ENCODE results near the gene VAV2.

VAV2 gene

DNA sequence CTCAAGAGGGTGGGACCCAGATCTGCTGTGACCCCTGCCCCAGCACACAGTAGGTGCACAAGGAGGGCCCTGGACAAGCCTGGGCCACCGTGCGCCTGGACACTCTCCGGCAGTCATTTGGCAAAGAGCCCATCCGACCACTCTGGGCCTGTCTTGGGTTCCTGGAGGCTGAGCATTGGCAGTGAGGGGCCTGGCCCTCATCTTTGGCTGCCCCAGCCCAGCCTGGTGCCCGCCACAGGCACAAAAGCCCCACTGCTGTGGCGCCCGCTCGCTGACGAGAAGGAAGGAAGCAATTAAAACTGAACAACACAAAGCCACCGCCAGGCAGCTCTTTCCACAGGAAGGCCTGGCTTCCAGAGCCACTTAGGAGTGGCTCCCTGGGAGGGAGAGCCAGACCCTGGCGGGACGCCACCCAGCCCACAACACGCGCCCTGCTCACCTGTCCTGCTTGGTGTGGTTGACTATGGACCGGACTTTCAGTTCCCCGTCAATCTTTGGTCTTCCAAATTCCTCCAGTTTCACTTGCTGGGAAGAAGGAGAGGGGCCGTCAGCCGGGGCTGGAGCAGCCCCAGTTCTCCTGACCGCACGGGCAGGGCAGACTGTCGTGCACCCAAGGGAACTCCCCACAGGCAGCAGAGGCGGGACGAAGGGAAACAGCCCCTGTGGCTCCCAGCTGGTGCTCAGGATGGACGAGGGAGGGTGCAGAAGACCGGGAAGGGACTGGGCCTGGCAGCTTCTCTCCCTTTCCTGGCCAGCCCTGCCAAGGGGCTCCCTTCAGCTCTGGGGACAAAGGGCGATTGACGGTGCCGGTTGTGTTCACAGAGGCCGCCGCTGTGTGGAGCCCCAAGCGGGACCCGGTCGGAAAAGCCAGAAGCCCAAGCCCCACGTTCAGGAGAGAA is 203.1 kb downstream of the VAV2 start:
- in situ Hi-C loops (cut with HindIII; ENCODE audit: low pct_unique_long_range_greater_than_20kb, low sequenced_read_pairs) = no loop called here
- no peak for DNase-seq (ENCODE audit: low read depth in 1 of 2, low spot score in 1 of 2)
- TF ChIP-seq JUND (IDR thresholded peaks at IDR 0.05; ENCODE audit: low read depth) = no peak

GRCh38 chr9:133788045-133788818 is 203.9 kb downstream of the VAV2 start:
- no peak for DNase-seq (ENCODE audit: low read depth in 1 of 2, low spot score in 1 of 2)
- in situ Hi-C loops (cut with HindIII; ENCODE audit: low pct_unique_long_range_greater_than_20kb, low sequenced_read_pairs) = no loop called here
- no peak for TF ChIP-seq JUND (IDR thresholded peaks at IDR 0.05; ENCODE audit: low read depth)

GRCh38 chr9:133787754-133788025 is 204.4 kb downstream of the VAV2 start:
- peak; percentile 36 to 46 for DNase-seq (ENCODE audit: low read depth in 1 of 2, low spot score in 1 of 2)
- TF ChIP-seq JUND (IDR thresholded peaks at IDR 0.05; ENCODE audit: low read depth) = no peak
- in situ Hi-C loops (cut with HindIII; ENCODE audit: low pct_unique_long_range_greater_than_20kb, low sequenced_read_pairs) = no loop called here

DNA sequence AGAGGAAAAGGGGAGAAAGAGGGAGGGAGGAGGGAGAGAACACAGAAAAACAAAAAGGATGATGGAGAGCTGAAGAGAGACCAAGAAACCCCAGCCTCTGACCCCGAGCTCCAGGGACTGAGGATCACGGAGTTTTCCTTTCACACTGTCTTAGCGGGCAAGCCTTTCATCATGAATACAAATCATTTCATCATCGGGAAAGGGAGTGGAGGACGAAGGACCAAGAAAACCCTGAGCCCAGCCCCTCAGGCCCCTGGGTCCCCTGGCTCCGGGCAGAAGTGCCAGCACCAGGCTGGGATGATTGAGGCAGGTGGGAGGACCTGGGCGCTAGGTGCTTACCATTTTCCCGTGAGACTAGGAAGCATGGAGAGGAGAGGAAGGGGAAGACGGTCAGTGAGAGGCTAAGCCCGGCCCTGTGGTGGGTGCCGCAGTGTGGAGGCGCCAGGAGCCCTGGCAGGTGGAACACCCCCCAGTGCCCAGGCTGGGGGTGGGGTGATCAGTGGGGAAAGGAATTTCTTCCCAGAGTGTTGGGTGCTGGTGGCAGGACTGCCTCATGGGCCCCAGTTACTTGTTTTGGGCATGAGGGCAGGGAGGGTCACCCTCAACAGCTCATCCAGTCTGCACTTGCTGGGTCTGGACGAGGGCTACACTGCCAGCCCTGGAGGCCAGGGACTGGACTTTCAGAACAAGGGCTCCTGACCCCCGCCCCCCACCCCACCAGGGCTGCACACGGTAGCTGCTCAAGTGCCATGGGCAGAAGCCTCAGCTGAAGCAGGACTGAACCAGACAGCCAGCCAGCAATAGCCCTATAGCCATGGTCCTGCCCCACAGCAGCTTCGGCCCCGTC is 205.0 kb downstream of the VAV2 start:
- TF ChIP-seq JUND (IDR thresholded peaks at IDR 0.05; ENCODE audit: low read depth) = no peak
- no peak for DNase-seq (ENCODE audit: low read depth in 1 of 2, low spot score in 1 of 2)
- in situ Hi-C loops (cut with HindIII; ENCODE audit: low pct_unique_long_range_greater_than_20kb, low sequenced_read_pairs) = no loop called here

- TF ChIP-seq JUND (IDR thresholded peaks at IDR 0.05; ENCODE audit: low read depth) = no peak
- DNase-seq (ENCODE audit: low read depth in 1 of 2, low spot score in 1 of 2) = no peak
- in situ Hi-C loops (cut with HindIII; ENCODE audit: low pct_unique_long_range_greater_than_20kb, low sequenced_read_pairs) = no loop called here
Measured at GRCh38 chr9:133786371-133786753, 205.8 kb downstream of the VAV2 start.

DNA sequence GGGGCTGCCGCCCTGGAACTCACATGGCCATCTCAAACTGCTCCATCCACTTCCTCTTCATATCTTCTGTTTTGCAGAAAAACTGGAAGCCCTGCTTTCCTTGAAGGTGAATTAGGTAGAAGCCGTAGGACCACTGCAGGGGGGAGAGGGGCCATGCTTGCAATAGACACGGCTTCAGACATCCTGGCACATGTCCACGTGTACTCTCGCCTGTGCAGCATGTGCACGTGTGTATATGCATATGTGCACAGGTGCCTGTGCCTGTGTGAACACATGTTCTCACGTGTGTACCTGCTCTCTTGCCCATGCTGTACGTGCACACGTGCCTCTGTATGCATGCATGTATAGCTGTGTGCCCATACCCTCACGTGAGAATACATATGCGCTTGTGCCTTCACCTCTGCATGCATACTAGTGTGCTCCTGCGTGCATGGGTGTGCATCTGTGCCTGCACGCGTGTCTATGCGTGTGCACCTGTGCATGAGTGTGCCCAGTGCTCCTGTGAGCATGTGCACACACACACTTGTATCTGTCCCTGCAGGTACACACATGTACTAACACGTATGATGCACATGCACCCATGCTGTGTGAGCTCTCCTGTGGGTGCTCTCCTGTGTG is 206.3 kb downstream of the VAV2 start:
- DNase-seq (ENCODE audit: low read depth in 1 of 2, low spot score in 1 of 2) = no peak
- in situ Hi-C loops (cut with HindIII; ENCODE audit: low pct_unique_long_range_greater_than_20kb, low sequenced_read_pairs) = no loop called here

GRCh38 chr9:133784731-133785561 is 207.2 kb downstream of the VAV2 start:
- in situ Hi-C loops (cut with HindIII; ENCODE audit: low pct_unique_long_range_greater_than_20kb, low sequenced_read_pairs) = no loop called here
- TF ChIP-seq JUND (IDR thresholded peaks at IDR 0.05; ENCODE audit: low read depth) = no peak
- no peak for DNase-seq (ENCODE audit: low read depth in 1 of 2, low spot score in 1 of 2)

More for the DNA sequence above, 206.3 kb downstream of the VAV2 start:
- no peak for TF ChIP-seq JUND (IDR thresholded peaks at IDR 0.05; ENCODE audit: low read depth)

DNA sequence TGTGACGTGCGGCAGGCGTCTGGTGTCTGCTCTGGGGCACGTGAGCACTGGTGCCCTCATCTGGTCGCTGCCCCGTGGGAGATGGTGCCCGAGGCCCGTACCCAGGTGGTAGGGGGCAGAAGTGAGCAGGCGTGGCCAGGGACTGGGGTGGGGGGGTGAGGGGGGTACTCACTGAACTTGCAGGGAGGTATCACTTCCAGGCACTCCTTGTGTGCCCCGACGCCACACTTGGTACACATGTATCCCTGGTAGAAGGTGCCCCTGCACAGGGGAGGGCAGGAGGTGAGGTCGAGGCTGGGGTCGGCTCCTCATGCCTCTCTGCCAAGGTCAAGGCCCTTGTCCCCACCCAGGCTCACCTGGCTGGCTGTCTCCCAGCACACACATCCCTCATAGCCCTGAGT is 208.8 kb downstream of the VAV2 start:
- TF ChIP-seq JUND (IDR thresholded peaks at IDR 0.05; ENCODE audit: low read depth) = no peak
- in situ Hi-C loops (cut with HindIII; ENCODE audit: low pct_unique_long_range_greater_than_20kb, low sequenced_read_pairs) = no loop called here
- no peak for DNase-seq (ENCODE audit: low read depth in 1 of 2, low spot score in 1 of 2)

GRCh38 chr9:133782157-133783130 is 209.7 kb downstream of the VAV2 start:
- in situ Hi-C loops (cut with HindIII; ENCODE audit: low pct_unique_long_range_greater_than_20kb, low sequenced_read_pairs) = no loop called here
- DNase-seq (ENCODE audit: low read depth in 1 of 2, low spot score in 1 of 2) = peak; percentile 78 to 96
- TF ChIP-seq JUND (IDR thresholded peaks at IDR 0.05; ENCODE audit: low read depth) = no peak

DNA sequence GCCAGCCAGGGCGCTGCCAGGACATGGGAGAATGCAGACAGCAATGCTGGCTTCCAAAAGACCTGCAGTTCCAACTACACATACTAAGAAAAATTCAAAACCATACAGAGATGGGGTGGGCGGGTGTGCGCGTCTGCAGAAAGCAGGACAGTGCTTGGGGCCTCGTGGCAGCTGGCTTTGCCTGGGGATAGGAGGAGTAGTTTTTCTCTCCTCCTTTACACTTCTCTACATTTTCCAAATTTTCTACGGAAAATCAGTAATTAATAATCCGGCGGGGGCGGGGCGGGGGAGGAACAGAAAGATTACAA is 210.3 kb downstream of the VAV2 start:
- no peak for TF ChIP-seq JUND (IDR thresholded peaks at IDR 0.05; ENCODE audit: low read depth)
- in situ Hi-C loops (cut with HindIII; ENCODE audit: low pct_unique_long_range_greater_than_20kb, low sequenced_read_pairs) = no loop called here
- DNase-seq (ENCODE audit: low read depth in 1 of 2, low spot score in 1 of 2) = no peak
